Duodenal mucosa (tissue), 2 donors: ENCODE results near the gene RNASE12.

Source experiments
- H3K27ac ChIP-seq: one replicate; pipeline ENCODE4 v1.7.0; 2013; ENCODE audit warnings: low read depth, low read length
- H3K27me3 ChIP-seq, 2 donors: one replicate each; pipeline ENCODE4 v1.7.0; 2013; ENCODE audit warnings: low read length in 2 of 2, control low read depth in 1 of 2; ENCODE audit not compliant: insufficient read depth in 2 of 2, control insufficient read depth in 1 of 2
- H3K36me3 ChIP-seq, 2 donors: one replicate each; pipeline ENCODE4 v1.7.0; 2013; ENCODE audit warnings: low read length in 2 of 2, control low read depth in 1 of 2; ENCODE audit not compliant: insufficient read depth in 2 of 2, control insufficient read depth in 1 of 2
- H3K4me1 ChIP-seq, 2 donors: one replicate each; pipeline ENCODE4 v1.7.0; 2013; ENCODE audit warnings: low read length in 2 of 2, control low read depth in 1 of 2; ENCODE audit not compliant: insufficient read depth in 2 of 2, control insufficient read depth in 1 of 2
- H3K4me3 ChIP-seq, 2 donors: one replicate each; pipeline ENCODE4 v1.7.0; 2013; ENCODE audit warnings: low read length in 2 of 2, low read depth in 1 of 2
- H3K9ac ChIP-seq, 2 donors: one replicate each; pipeline ENCODE4 v1.7.0; 2013; ENCODE audit warnings: low read length in 2 of 2, low read depth in 1 of 2
- H3K9me3 ChIP-seq, 2 donors: one replicate each; pipeline ENCODE4 v1.7.0; 2013; ENCODE audit warnings: low read length in 2 of 2, control low read depth in 1 of 2; ENCODE audit not compliant: control insufficient read depth in 1 of 2

The RNASE12 gene

DNA sequence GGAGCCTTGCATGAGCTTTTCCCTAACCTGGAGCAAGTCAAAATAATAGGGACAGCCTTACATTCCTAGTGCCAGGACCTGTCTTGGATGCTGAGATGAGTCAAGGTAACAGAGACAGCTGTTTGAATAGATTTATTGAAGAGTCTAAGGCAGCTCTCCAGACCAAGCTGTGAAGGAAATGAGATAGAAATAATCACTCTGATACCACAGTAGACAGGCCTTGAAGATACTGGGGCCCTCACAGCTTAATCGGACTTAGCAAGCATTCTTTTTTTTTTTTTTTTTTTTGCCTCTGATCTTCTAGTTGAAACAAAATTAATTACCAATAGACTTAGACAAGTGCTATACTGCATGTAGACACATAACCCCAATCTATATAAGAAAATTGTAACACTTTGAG, 27.2 kb downstream of the RNASE12 start:
- Histone ChIP-seq H3K9me3 (peaks cover 0 to 4% of the 10 kb centered on the region in 2 donors), H3K9ac (no peak overlapping the region), H3K4me3 (no peak overlapping the region), H3K36me3 (no peaks in the 10 kb centered on the region), H3K4me1 (no peaks in the 10 kb centered on the region), H3K27ac (no peak overlapping the region), H3K27me3 (no peaks in the 10 kb centered on the region)

DNA sequence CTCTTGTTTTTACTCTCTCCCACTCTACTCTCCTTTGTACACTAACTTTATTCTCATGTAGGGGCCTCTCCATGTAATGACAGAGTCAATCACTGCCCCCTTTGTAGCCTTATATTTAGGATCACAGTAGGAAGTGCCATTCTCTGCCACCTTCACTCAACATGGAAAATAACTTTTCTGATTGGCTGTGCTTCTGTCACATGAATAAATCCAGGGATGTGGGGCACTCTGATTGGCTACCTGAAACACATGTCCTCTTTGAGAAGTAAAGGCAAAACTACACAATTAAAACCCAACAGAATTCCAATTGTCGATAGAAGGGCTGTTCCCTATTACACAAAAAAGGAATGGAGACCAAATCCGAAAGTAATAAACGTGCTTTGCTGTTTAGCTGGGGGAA, 30.2 kb downstream of the RNASE12 start, which contains the start of gene RNASE9:
Gene RNASE9 (minus strand): TSS at position 87 of the 400 bp plus-strand sequence.
- Histone ChIP-seq H3K9me3 (no peaks in the 10 kb centered on the region), H3K9ac (no peak within 1 kb of the TSS), H3K4me3 (no peak within 1 kb of the TSS), H3K27me3 (no peaks in the 10 kb centered on the region), H3K36me3 (no peaks in the 10 kb centered on the region), H3K4me1 (no peaks in the 10 kb centered on the region), H3K27ac (no peak within 1 kb of the TSS)

DNA sequence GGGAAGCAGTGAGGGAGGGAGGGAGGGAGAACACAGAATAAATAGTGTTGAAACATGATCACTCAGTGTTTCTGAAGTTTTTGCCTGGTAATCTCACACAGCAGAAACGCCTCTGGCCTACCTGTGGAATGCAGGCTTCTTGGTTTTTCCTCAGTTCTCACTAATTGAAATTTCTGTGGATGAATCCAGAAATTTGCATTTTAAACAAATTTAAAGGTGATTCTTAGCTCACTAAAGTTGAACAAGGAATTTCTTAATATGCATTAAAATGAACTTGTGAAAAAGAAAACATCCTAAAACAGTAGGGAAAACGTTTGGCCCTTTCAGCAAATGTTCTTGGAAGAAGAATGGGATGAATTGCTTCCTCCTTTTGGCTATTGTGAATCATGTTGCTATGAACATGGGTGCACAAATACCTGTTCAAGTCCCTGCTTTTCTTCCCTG, 31.7 kb downstream of the RNASE12 start:
- Histone ChIP-seq H3K9me3 (no peaks in the 10 kb centered on the region), H3K36me3 (no peaks in the 10 kb centered on the region), H3K27me3 (no peaks in the 10 kb centered on the region), H3K27ac (no peak overlapping the region), H3K9ac (no peak overlapping the region), H3K4me3 (no peak overlapping the region), H3K4me1 (no peaks in the 10 kb centered on the region)

DNA sequence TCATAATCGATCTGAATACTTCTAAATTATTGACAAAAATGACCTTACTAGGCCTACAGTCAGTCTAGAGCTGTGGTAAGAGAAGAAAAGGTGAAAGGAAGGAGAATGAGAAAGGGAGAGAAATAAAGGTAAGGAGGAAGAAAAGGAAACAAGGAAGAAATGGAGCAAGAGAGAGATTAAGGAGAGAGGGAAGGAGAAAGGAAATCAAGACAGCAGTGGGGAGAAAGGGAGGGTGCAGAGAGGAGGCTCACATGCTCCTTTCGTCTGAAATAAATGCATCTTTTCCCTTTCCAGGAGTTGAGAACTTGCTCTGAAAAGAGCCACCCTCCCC, 34.0 kb downstream of the RNASE12 start:
- Histone ChIP-seq H3K27me3 (no peaks in the 10 kb centered on the region), H3K9me3 (no peaks in the 10 kb centered on the region), H3K36me3 (no peaks in the 10 kb centered on the region), H3K27ac (no peak overlapping the region), H3K9ac (no peak overlapping the region), H3K4me3 (no peak overlapping the region), H3K4me1 (no peaks in the 10 kb centered on the region)

DNA sequence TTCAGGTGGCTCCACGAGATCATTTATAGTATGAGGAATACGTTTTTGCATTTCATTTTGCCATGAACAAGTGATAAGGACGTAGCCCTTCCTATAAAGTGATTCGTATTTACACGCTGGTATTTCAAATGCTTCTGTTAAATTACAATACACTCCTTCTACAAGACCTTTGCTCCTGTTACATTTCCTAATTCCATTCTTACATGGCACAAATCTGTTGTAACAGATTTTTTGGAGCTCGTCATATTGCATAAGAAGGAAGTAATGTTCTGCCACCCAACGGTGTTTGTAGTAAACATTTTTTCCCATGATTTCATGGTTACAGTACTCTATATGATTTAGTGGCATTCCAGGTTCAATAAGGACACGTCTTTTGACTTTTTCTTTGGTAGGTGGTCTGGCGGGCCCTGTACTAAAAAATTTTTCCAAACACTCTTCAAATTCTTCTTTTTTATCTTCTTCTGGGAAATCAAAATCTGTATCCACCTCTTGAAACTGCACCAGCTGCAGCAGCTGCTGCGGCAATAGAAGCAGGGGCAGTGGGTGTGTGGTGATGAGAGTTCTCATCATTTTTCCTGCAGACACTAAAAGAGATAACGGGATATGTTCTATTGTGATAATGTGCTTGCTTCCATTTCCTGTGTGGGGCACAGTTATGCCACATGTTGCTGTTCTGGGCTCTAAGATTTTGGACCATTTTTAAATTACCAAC, 34.5 kb downstream of the RNASE12 start:
- H3K9ac ChIP-seq: no peak overlapping the region

DNA sequence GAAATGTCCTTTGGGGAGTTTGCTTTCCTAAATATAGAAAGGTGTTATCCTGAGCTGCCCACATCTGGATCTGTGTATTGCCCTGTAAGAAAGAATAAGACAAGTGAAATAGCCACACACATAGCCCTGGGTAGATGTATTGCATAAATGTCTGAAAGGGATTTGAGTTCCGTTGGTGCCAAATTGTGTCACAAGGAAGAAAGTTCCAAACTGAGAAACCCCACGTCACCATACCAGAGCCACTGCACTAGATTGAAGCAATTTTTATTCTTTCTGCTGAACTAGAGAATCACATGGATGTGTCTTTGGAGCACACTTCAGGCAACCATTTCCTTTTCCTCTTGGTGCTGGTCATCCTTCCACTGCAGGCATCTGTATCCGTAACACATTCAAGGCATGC, 35.3 kb downstream of the RNASE12 start:
- no peak overlapping the region for H3K27ac ChIP-seq
- H3K4me1 ChIP-seq: no peaks in the 10 kb centered on the region
- H3K9me3 ChIP-seq: no peaks in the 10 kb centered on the region
- no peak overlapping the region for H3K9ac ChIP-seq
- H3K36me3 ChIP-seq: no peaks in the 10 kb centered on the region
- no peak overlapping the region for H3K4me3 ChIP-seq
- H3K27me3 ChIP-seq: no peaks in the 10 kb centered on the region

More for the DNA sequence above, 34.5 kb downstream of the RNASE12 start:
- H3K4me1 ChIP-seq: no peaks in the 10 kb centered on the region
- H3K36me3 ChIP-seq: no peaks in the 10 kb centered on the region
- H3K27ac ChIP-seq: no peak overlapping the region
- H3K4me3 ChIP-seq: no peak overlapping the region
- no peaks in the 10 kb centered on the region for H3K9me3 ChIP-seq
- H3K27me3 ChIP-seq: no peaks in the 10 kb centered on the region

DNA sequence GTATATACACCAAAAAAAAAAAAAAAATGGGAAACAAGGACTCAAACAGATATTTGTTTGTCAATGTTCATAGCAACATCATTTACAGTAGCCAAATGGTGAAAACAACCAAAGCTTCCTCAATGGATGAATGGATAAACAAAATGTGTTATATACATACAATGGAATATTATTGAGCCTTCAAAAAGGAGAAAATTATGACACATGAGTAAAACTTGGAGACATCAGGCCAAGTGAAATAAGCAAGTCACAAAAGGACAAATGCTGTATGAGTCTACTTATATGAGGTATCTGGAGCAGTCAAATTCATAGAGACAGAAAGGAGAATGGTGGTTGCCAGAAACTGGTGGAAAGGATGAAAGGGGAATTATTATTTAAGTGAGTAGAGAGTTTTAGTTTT, 38.2 kb downstream of the RNASE12 start:
- H3K36me3 ChIP-seq: no peaks in the 10 kb centered on the region
- H3K4me3 ChIP-seq: no peak overlapping the region
- no peak overlapping the region for H3K27ac ChIP-seq

DNA sequence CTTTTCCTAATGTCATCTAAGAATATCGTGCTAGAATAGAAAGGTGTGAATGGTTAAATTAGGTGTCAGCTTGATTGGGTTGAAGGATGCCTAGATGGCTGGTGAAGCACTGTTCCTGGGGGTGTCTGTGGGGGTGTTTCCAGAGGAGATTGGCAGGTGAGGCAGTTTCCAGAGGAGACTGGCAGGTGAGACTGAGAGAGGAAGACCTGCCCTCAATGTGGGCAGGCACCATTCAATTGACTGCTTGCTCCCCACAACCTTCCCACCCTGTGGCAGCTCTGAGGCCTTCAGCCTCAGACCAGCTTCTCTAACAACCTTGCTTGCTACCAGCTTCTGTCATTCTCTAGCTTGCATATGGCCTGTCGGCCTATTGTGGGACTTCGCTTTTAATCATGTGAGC, 39.6 kb downstream of the RNASE12 start:
- no peaks in the 10 kb centered on the region for H3K36me3 ChIP-seq
- peaks cover 0 to 3% of the 10 kb centered on the region in 2 donors for H3K27me3 ChIP-seq
- no peak overlapping the region for H3K9ac ChIP-seq
- H3K27ac ChIP-seq: no peak overlapping the region
- H3K4me1 ChIP-seq: no peaks in the 10 kb centered on the region
- no peak overlapping the region for H3K4me3 ChIP-seq
- H3K9me3 ChIP-seq: no peaks in the 10 kb centered on the region

More for the DNA sequence above, 38.2 kb downstream of the RNASE12 start:
- Histone ChIP-seq H3K27me3 (no peaks in the 10 kb centered on the region), H3K9ac (no peak overlapping the region), H3K4me1 (no peaks in the 10 kb centered on the region), H3K9me3 (no peaks in the 10 kb centered on the region)

DNA sequence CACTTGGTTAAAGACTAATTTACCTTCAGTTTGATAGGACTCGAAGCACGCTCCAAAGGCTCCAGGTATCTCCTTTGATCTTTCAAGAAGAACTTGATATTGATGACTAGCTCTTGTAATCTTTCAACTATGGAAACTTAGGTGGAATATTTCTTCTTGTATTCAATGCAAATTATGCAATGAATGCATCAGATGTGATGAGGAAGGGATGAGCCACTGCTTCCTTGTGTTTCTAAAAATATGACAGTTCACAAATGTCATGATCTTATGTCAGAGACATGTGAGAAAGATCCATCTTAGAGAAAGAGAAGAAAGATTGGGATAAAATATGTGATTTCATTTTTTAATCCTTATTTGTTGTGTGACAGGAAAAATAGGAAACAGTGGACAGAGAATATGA, 40.2 kb downstream of the RNASE12 start:
- H3K9me3 ChIP-seq: no peaks in the 10 kb centered on the region

DNA sequence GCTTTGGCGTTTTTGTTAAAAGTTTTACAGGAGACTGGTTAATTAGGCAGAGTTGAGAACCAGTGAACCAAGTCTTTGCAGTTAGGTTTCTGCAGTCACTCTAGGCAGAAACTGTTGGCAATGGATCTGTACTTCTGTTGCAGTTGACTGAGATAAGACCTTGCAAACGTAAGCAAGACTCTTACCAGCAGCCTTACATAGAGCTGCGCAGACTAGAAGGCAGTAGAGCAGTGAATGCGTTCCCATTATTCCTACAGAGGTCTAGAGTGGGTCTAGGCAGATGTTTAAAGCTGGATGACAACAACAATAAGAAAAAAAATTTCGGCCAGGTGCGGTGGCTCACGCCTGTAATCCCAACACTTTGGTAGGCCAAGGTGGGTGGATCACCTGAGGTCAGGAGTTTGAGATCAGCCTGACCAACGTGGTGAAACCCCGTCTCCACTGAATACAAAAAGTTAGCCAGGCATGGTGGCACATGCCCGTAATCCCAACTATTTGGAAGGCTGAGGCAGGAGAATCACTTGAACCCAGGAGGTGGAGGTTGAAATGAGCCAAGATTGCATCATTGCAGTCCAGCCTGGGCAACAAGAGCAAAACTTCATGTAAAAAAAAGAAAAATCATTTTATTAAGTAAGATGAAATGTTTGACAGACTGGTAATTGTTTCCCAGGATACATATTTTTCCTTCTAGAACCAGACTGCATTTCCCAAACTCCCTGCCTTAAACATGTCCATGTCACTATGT, 42.6 kb downstream of the RNASE12 start:
- H3K36me3 ChIP-seq: no peaks in the 10 kb centered on the region
- no peaks in the 10 kb centered on the region for H3K9me3 ChIP-seq
- H3K4me1 ChIP-seq: no peaks in the 10 kb centered on the region
- peaks cover 5 to 8% of the 10 kb centered on the region in 2 donors for H3K27me3 ChIP-seq
- no peak overlapping the region for H3K27ac ChIP-seq
- H3K9ac ChIP-seq: no peak overlapping the region
- no peak overlapping the region for H3K4me3 ChIP-seq

More for the DNA sequence above, 40.2 kb downstream of the RNASE12 start:
- Histone ChIP-seq H3K4me3 (no peak overlapping the region), H3K4me1 (no peaks in the 10 kb centered on the region), H3K9ac (no peak overlapping the region), H3K27me3 (peaks cover 5 to 6% of the 10 kb centered on the region in 2 donors), H3K36me3 (no peaks in the 10 kb centered on the region), H3K27ac (no peak overlapping the region)
